H1 (cell line): ENCODE data around the gene IL17REL. TPM values are rescaled to one million over a fixed set of nuclear protein-coding genes. Genes with fewer than 3 reads are reported as not detected.

Experiments used
- ASH2L ChIP-seq: fragments of 200-600, 300-600 bp; sonication (generic); IDR thresholded peaks from one replicate; pipeline ENCODE4 v1.7.1; 2017; ENCODE audit warnings: low read length
- BACH1 ChIP-seq: IDR thresholded peaks from 2 replicates; pipeline ENCODE4 v1.6.1; 2012; ENCODE audit warnings: low read length, improper control_type of control experiment
- BRCA1 ChIP-seq: IDR thresholded peaks from 2 replicates; pipeline ENCODE4 v1.6.1; 2012; ENCODE audit warnings: low read depth, low read length, improper control_type of control experiment
- POLR2AphosphoS5 ChIP-seq: IDR thresholded peaks from 2 replicates; pipeline ENCODE4 v1.6.1; 2011; ENCODE audit warnings: low read depth, low read length
- RNF2 ChIP-seq: fragments of 200-900, 300-1000 bp; sonication (generic); IDR thresholded peaks from 2 replicates; pipeline ENCODE4 v1.7.1; 2016; ENCODE audit warnings: borderline replicate concordance, low read depth, mild to moderate bottlenecking, antibody characterized with exemption, low read length; ENCODE audit not compliant: poor library complexity, severe bottlenecking; ENCODE audit errors: missing control alignments
- SP2 ChIP-seq: IDR thresholded peaks from 2 replicates; pipeline ENCODE4 v1.6.1; 2012; ENCODE audit warnings: mild to moderate bottlenecking, low read length, inconsistent platforms
- SUZ12 ChIP-seq: fragments of 200-600 bp; sonication (generic); IDR thresholded peaks from 2 replicates; pipeline ENCODE4 v1.6.1; 2012; ENCODE audit warnings: mild to moderate bottlenecking, inconsistent platforms, low read length, moderate library complexity, mixed read lengths
- TEAD4 ChIP-seq: IDR thresholded peaks from 2 replicates; pipeline ENCODE4 v1.6.1; 2012; ENCODE audit warnings: low read depth, low read length, inconsistent platforms, mixed read lengths
- polyA plus RNA-seq, 7 experiments: library from polyadenylated mRNA; depleted of rRNA in 3 of 7; stranded (reverse) in 5 of 7; unstranded in 2 of 7; fragments of >200 nt in 5 of 7; fragments of 200-250 nt in 2 of 7; gene quantifications; 1 replicate in 5 of 7; 2 replicates in 1 of 7; 4 replicates in 1 of 7; pipeline versions ENCODE4 v1.2.1 to v1.2.3, GENCODE V29; 2011 to 2013; ENCODE audit warnings: missing spikeins in 2 of 7, mixed read lengths in 2 of 7
- total RNA-seq: library from RNA; stranded (reverse); fragmentation: NEBNext Ultra II Directional; extraction: Animal tissue kit (Norgen Biotek cat#: 25700); gene quantifications from 2 replicates; pipeline ENCODE4 v1.2.1, GENCODE V29; 2021
- TF ChIP-seq, protein P1 (sequence below), 3 experiments: IDR thresholded peaks; 1 replicate in 2 of 3; 2 replicates in 1 of 3; pipeline versions ENCODE4 v1.5.1 to v1.6.1; 2011; ENCODE audit warnings: low read length in 3 of 3, mild to moderate bottlenecking in 3 of 3, inconsistent platforms in 2 of 3, low read depth in 1 of 3, moderate library complexity in 1 of 3; ENCODE audit not compliant: insufficient read depth in 1 of 3; ENCODE audit errors: control extremely low read depth in 1 of 3

The IL17REL gene
- total and polyA plus RNA-seq, 2 of the 8 experiments (the other 6 are each of a cell fraction or from before 2014, with no cell fraction given), result 0.15 to 0.20 TPM

DNA sequence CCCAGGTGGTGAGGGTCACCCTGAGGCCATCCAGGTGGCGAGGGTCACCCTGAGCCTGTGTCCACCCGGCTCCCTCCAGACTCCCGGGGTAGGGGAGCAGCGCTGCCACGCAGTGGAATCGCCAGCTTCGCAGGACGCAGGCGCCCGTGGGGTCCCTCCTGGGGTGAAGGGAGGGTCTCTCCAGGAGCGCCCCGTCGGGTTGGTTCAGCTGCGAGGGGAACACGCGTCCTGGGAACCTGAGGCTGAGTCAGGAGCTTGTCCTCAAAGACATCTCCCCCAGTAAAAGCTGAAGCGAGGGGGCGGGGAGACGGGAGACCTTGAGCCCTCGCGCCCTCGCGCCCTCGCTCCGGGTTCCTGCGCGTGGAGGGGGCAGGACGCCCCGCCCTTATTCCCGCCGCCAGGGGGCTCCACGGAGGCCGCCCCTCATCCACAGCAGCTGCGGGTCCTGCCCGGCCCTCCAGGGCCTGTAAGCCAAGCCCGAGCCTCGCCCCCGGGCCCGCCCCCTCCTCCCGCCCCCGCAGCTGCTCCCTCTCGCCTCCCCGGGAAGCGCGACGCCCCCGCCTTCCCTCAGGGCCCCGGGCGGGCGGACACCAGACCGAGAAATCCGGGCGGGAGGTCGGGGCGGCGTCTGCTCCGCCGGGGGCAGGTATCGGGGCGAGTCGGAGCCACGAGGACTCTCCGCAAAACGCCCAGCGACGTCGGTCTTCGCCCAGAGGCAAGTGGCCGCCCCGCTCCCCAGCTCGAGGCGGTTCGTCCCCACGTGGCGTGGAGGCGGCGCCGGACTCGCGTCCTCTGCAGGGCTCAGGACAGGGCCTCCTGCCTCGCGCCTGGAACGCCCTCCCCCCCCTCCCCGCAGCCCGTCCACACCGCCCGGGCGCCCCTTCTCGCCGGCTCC lies 29.2 kb downstream of the IL17REL start (continued):
- peak; percentile 83 for TF ChIP-seq BACH1
- TF ChIP-seq BRCA1, result no peak
- TF ChIP-seq SUZ12, result peak; percentile 25; the same call in 1 of the 2 replicates
- no peak for TF ChIP-seq SP2
- no peak for TF ChIP-seq ASH2L
- TF ChIP-seq RNF2, result no peak
- no peak for TF ChIP-seq TEAD4
- TF ChIP-seq POLR2AphosphoS5, result no peak
- TF ChIP-seq, protein P1, sequence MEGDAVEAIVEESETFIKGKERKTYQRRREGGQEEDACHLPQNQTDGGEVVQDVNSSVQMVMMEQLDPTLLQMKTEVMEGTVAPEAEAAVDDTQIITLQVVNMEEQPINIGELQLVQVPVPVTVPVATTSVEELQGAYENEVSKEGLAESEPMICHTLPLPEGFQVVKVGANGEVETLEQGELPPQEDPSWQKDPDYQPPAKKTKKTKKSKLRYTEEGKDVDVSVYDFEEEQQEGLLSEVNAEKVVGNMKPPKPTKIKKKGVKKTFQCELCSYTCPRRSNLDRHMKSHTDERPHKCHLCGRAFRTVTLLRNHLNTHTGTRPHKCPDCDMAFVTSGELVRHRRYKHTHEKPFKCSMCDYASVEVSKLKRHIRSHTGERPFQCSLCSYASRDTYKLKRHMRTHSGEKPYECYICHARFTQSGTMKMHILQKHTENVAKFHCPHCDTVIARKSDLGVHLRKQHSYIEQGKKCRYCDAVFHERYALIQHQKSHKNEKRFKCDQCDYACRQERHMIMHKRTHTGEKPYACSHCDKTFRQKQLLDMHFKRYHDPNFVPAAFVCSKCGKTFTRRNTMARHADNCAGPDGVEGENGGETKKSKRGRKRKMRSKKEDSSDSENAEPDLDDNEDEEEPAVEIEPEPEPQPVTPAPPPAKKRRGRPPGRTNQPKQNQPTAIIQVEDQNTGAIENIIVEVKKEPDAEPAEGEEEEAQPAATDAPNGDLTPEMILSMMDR (IDR thresholded peaks at IDR 0.05; ENCODE audit: control extremely low read depth in 1 of 3, insufficient read depth in 1 of 3, low read depth in 1 of 3, low read length in 3 of 3), result peak; percentile 53 to 73 (median 70)
